ENCODE measurements around the gene SRC. TPM values are rescaled to one million over a fixed set of nuclear protein-coding genes. Genes with fewer than 3 reads are reported as not detected.

SRC gene
- polyA plus RNA-seq, 1 donor (not counting 4 experiments of a cell fraction or from before 2014, with no cell fraction given): 22.8 TPM

GRCh38 chr20:37393196-37393862 is 47.4 kb downstream of the SRC start:
- Histone ChIP-seq H3K9ac (ENCODE audit: control insufficient read depth, extremely low read depth, insufficient read depth, low read length) (no peak overlapping the region), H3K4me1 (ENCODE audit: control insufficient read depth, extremely low read depth, insufficient read depth, low read length) (peaks cover 12% of the 10 kb centered on the region), H3K9me3 (ENCODE audit: control insufficient read depth, low read depth, low read length) (no peaks in the 10 kb centered on the region), H3K9me1 (ENCODE audit: control insufficient read depth, extremely low read depth, insufficient read depth, low read length) (peaks cover 3% of the 10 kb centered on the region), H3K4me3 (ENCODE audit: control insufficient read depth in 2 of 3, extremely low read depth in 1 of 3, insufficient read depth in 2 of 3, low read depth in 1 of 3, low read length in 3 of 3) (no peak overlapping the region), H3K36me3 (ENCODE audit: control insufficient read depth in 2 of 2, extremely low read depth in 1 of 2, insufficient read depth in 2 of 2, low read length in 2 of 2) (peaks cover 18 to 26% of the 10 kb centered on the region in 2 experiments), H4K20me1 (ENCODE audit: control insufficient read depth, extremely low read depth, insufficient read depth, low read length) (peaks cover 7% of the 10 kb centered on the region), H3K27me3 (ENCODE audit: control insufficient read depth, extremely low read depth, insufficient read depth, low read length) (no peaks in the 10 kb centered on the region), H3K27ac (ENCODE audit: control insufficient read depth, insufficient read depth, low read length) (no peak overlapping the region), H3K79me2 (ENCODE audit: control insufficient read depth, insufficient read depth, low read length) (no peaks in the 10 kb centered on the region), H3K4me2 (ENCODE audit: control insufficient read depth, extremely low read depth, insufficient read depth, low read depth, low read length) (no peak overlapping the region), H2AFZ (ENCODE audit: control insufficient read depth, low read length) (no peak overlapping the region)
- no peak for DNase-seq (ENCODE audit: low read depth, low spot score)
- FAIRE-seq: no peak
- dilution Hi-C loops (cut with MboI; ENCODE audit: extremely low pct_ligation_motif_present, low sequenced_read_pairs): no loop called here
- TF ChIP-seq CTCF (optimal IDR thresholded peaks at IDR 0.05 in 1 of 3, IDR thresholded peaks at IDR 0.05 in 1 of 3, conservative IDR thresholded peaks at IDR 0.05 in 1 of 3; ENCODE audit: extremely low read depth in 1 of 3, insufficient read depth in 2 of 3, low read length in 3 of 3) (no peak), EZH2 (IDR thresholded peaks at IDR 0.05; ENCODE audit: low read length) (no peak)

- Histone ChIP-seq H2AFZ (ENCODE audit: control insufficient read depth, low read length) (no peak overlapping the region), H4K20me1 (ENCODE audit: control insufficient read depth, extremely low read depth, insufficient read depth, low read length) (peaks cover 7% of the 10 kb centered on the region), H3K9me1 (ENCODE audit: control insufficient read depth, extremely low read depth, insufficient read depth, low read length) (peaks cover 3% of the 10 kb centered on the region), H3K27me3 (ENCODE audit: control insufficient read depth, extremely low read depth, insufficient read depth, low read length) (no peaks in the 10 kb centered on the region), H3K79me2 (ENCODE audit: control insufficient read depth, insufficient read depth, low read length) (no peaks in the 10 kb centered on the region), H3K9ac (ENCODE audit: control insufficient read depth, extremely low read depth, insufficient read depth, low read length) (no peak overlapping the region), H3K36me3 (ENCODE audit: control insufficient read depth in 2 of 2, extremely low read depth in 1 of 2, insufficient read depth in 2 of 2, low read length in 2 of 2) (peaks cover 24 to 31% of the 10 kb centered on the region in 2 experiments), H3K9me3 (ENCODE audit: control insufficient read depth, low read depth, low read length) (no peaks in the 10 kb centered on the region), H3K4me1 (ENCODE audit: control insufficient read depth, extremely low read depth, insufficient read depth, low read length) (peaks cover 12% of the 10 kb centered on the region), H3K27ac (ENCODE audit: control insufficient read depth, insufficient read depth, low read length) (no peak overlapping the region), H3K4me3 (ENCODE audit: control insufficient read depth in 2 of 3, extremely low read depth in 1 of 3, insufficient read depth in 2 of 3, low read depth in 1 of 3, low read length in 3 of 3) (no peak overlapping the region), H3K4me2 (ENCODE audit: control insufficient read depth, extremely low read depth, insufficient read depth, low read depth, low read length) (no peak overlapping the region)
- no peak for DNase-seq (ENCODE audit: low read depth, low spot score)
- no peak for TF ChIP-seq CTCF (optimal IDR thresholded peaks at IDR 0.05 in 1 of 3, IDR thresholded peaks at IDR 0.05 in 1 of 3, conservative IDR thresholded peaks at IDR 0.05 in 1 of 3; ENCODE audit: extremely low read depth in 1 of 3, insufficient read depth in 2 of 3, low read length in 3 of 3)
- TF ChIP-seq EZH2 (IDR thresholded peaks at IDR 0.05; ENCODE audit: low read length): no peak
- FAIRE-seq: no peak
- dilution Hi-C loops (cut with MboI; ENCODE audit: extremely low pct_ligation_motif_present, low sequenced_read_pairs): no loop called here
Observed at GRCh38 chr20:37393863-37394542, 48.1 kb downstream of the SRC start.
